SU-DHL-6 (cell line): Measurements from ENCODE around the gene NFATC4.

Experiments used
- H2AFZ ChIP-seq: fragments of 200-600 bp; sonication (generic); 2 replicates; pipeline ENCODE4 v1.6.1; 2014; ENCODE audit warnings: low read depth, mild to moderate bottlenecking, moderate library complexity, mixed read lengths, antibody characterized with exemption, low read length; ENCODE audit not compliant: severe bottlenecking
- H3F3A ChIP-seq: fragments of 200-600 bp; shearing (Covaris generic); 2 replicates; pipeline ENCODE4 v1.6.0; 2016; ENCODE audit warnings: antibody characterized with exemption, mild to moderate bottlenecking; ENCODE audit not compliant: insufficient read depth
- H3K27ac ChIP-seq: fragments of 200-600 bp; sonication (generic); 2 replicates; pipeline ENCODE4 v1.5.1; 2016; ENCODE audit warnings: low read depth, mild to moderate bottlenecking, low read length, moderate library complexity, mixed read lengths
- H3K27me3 ChIP-seq: fragments of 200-600 bp; sonication (generic), shearing (Covaris generic); 2 replicates; pipeline ENCODE4 v1.6.0; 2014; ENCODE audit warnings: mild to moderate bottlenecking, low read length
- H3K36me3 ChIP-seq: fragments of 200-600 bp; sonication (generic); 2 replicates; pipeline ENCODE4 v1.6.1; 2014; ENCODE audit warnings: mild to moderate bottlenecking, low read length, mixed read lengths
- H3K4me2 ChIP-seq: fragments of 300-600, 200-600 bp; shearing (Covaris generic), sonication (generic); 2 replicates; pipeline ENCODE4 v1.6.0; 2014; ENCODE audit warnings: low read length, low read depth, mild to moderate bottlenecking; ENCODE audit not compliant: poor library complexity, severe bottlenecking
- H3K4me3 ChIP-seq: fragments of 200-600 bp; sonication (generic); 2 replicates; pipeline ENCODE4 v1.5.1; 2014; ENCODE audit warnings: antibody characterized with exemption, low read length, mild to moderate bottlenecking, mixed read lengths; ENCODE audit not compliant: insufficient read depth, poor library complexity, severe bottlenecking
- H3K79me2 ChIP-seq: fragments of 200-600 bp; sonication (generic); 2 replicates; pipeline ENCODE4 v1.6.1; 2014; ENCODE audit warnings: mild to moderate bottlenecking, low read length, moderate library complexity; ENCODE audit not compliant: insufficient read depth
- H3K9ac ChIP-seq: fragments of 200-600 bp; sonication (generic); 2 replicates; pipeline ENCODE4 v1.7.0; 2014; ENCODE audit warnings: mild to moderate bottlenecking, low read length
- H3K9me2 ChIP-seq: fragments of 200-600 bp; sonication (generic); replicated peaks from 2 replicates; pipeline ENCODE4 v1.6.1; 2014; ENCODE audit warnings: low read length; ENCODE audit not compliant: insufficient read depth
- H3K9me3 ChIP-seq: fragments of 200-600 bp; sonication (generic); 2 replicates; pipeline ENCODE4 v1.6.1; 2014; ENCODE audit warnings: low read length, mixed read lengths; ENCODE audit not compliant: insufficient read depth
- H4K20me1 ChIP-seq: fragments of 200-600 bp; sonication (generic); 2 replicates; pipeline ENCODE4 v1.6.1; 2014; ENCODE audit warnings: low read depth, mild to moderate bottlenecking, antibody characterized with exemption, low read length, moderate library complexity, mixed read lengths
- CTCF ChIP-seq: fragments of 200-600 bp; sonication (generic); IDR thresholded peaks from one replicate; pipeline ENCODE4 v1.5.1; 2017; ENCODE audit warnings: antibody characterized with exemption, mild to moderate bottlenecking, low read length, moderate library complexity; ENCODE audit not compliant: insufficient read depth, poor library complexity, severe bottlenecking
- EZH2phosphoT487 ChIP-seq: fragments of 200-600 bp; sonication (generic), shearing (Covaris generic); conservative IDR thresholded peaks from 2 replicates; pipeline ENCODE4 v1.6.1; 2018; ENCODE audit warnings: mild to moderate bottlenecking, antibody characterized with exemption, low read length, moderate library complexity, mixed read lengths

Gene NFATC4

GRCh38 chr14:24381363-24382063 lies 13.5 kb downstream of the NFATC4 start:
- Histone ChIP-seq H3K27ac (no peak overlapping the region), H3K9me3 (no peaks in the 10 kb centered on the region), H3K36me3 (no peaks in the 10 kb centered on the region), H3K9ac (no peak overlapping the region), H3K79me2 (no peaks in the 10 kb centered on the region), H2AFZ (no peak overlapping the region), H3K4me3 (no peak overlapping the region), H4K20me1 (no peaks in the 10 kb centered on the region), H3F3A (no peaks in the 10 kb centered on the region), H3K4me2 (no peak overlapping the region), H3K27me3 (no peaks in the 10 kb centered on the region), H3K9me2 (no peaks in the 10 kb centered on the region)
- TF ChIP-seq CTCF (no peak), EZH2phosphoT487 (no peak)

- H2AFZ ChIP-seq: no peak overlapping the region
- no peak for TF ChIP-seq EZH2phosphoT487
- no peak for TF ChIP-seq CTCF
- no peaks in the 10 kb centered on the region for H3F3A ChIP-seq
- H3K79me2 ChIP-seq: no peaks in the 10 kb centered on the region
- H3K4me3 ChIP-seq: no peak overlapping the region
- H3K9ac ChIP-seq: no peak overlapping the region
- no peaks in the 10 kb centered on the region for H3K9me3 ChIP-seq
- no peaks in the 10 kb centered on the region for H3K9me2 ChIP-seq
- H4K20me1 ChIP-seq: no peaks in the 10 kb centered on the region
- no peak overlapping the region for H3K27ac ChIP-seq
- no peaks in the 10 kb centered on the region for H3K36me3 ChIP-seq
- H3K4me2 ChIP-seq: no peak overlapping the region
- no peaks in the 10 kb centered on the region for H3K27me3 ChIP-seq
Measured at GRCh38 chr14:24382064-24382371, 14.0 kb downstream of the NFATC4 start.

- Histone ChIP-seq H3K4me3 (no peak overlapping the region), H3K27me3 (no peaks in the 10 kb centered on the region), H3K9ac (no peak overlapping the region), H3F3A (no peaks in the 10 kb centered on the region), H3K4me2 (no peak overlapping the region), H3K27ac (no peak overlapping the region), H3K9me2 (no peaks in the 10 kb centered on the region), H3K9me3 (no peaks in the 10 kb centered on the region), H4K20me1 (no peaks in the 10 kb centered on the region), H3K79me2 (no peaks in the 10 kb centered on the region), H2AFZ (no peak overlapping the region), H3K36me3 (no peaks in the 10 kb centered on the region)
- no peak for TF ChIP-seq CTCF
Measured at GRCh38 chr14:24384169-24384568, 16.2 kb downstream of the NFATC4 start.
